ENCODE results near the gene DSCAML1. TPM values are rescaled to one million over a fixed set of nuclear protein-coding genes. Genes with fewer than 3 reads are reported as not detected.

The DSCAML1 gene
- total RNA-seq, 1 experiment from 2014 or later = not detected

GRCh38 chr11:117514256-117514655 is 282.8 kb downstream of the DSCAML1 start:
- POLR2A ChIA-PET (ENCODE audit: unreplicated experiment) = no interaction called here
- Histone ChIP-seq H3K79me2 (ENCODE audit: low read length) (no peaks in the 10 kb centered on the region), H3F3A (ENCODE audit: low read length, unreplicated experiment) (no peaks in the 10 kb centered on the region), H3K9ac (ENCODE audit: low read length) (no peak overlapping the region), H2AFZ (ENCODE audit: low read length) (no peak overlapping the region), H3K9me3 (ENCODE audit: low read length) (no peaks in the 10 kb centered on the region), H3K36me3 (ENCODE audit: low read depth, low read length) (no peaks in the 10 kb centered on the region), H3K4me3 (ENCODE audit: low read length) (no peak overlapping the region), H4K20me1 (ENCODE audit: low read length) (no peaks in the 10 kb centered on the region), H3K27ac (ENCODE audit: low read length) (no peak overlapping the region), H3K4me2 (ENCODE audit: low read length) (no peak overlapping the region), H3K4me1 (ENCODE audit: insufficient read depth, low read length) (no peaks in the 10 kb centered on the region), H3K27me3 (ENCODE audit: low read length) (peaks cover 82% of the 10 kb centered on the region), H3K9me2 (replicated peaks; ENCODE audit: low read length) (no peaks in the 10 kb centered on the region)
- no TSS peak for BruUV-seq (replicated peaks)
- CTCF ChIA-PET = interaction anchor here (0.7 kb wide), 1 partner anchor 12 kb away, joined by 3 read pairs; no protein-coding TSS in a partner anchor
- TF ChIP-seq CTCF (conservative IDR thresholded peaks at IDR 0.05; ENCODE audit: low read depth, low read length) = no peak
- no peak for TF ChIP-seq EZH2phosphoT487 (IDR thresholded peaks at IDR 0.05; ENCODE audit: borderline replicate concordance, low read length)
- no peak for TF ChIP-seq EZH2 (IDR thresholded peaks at IDR 0.05; ENCODE audit: low read length, unreplicated experiment)
- intact Hi-C loops (cut with micrococcal nuclease) = no loop called here
- DNase-seq = no peak
- no peak for ATAC-seq

GRCh38 chr11:117513666-117514065 is 283.4 kb downstream of the DSCAML1 start:
- ATAC-seq = no peak
- Histone ChIP-seq H3F3A (ENCODE audit: low read length, unreplicated experiment) (no peaks in the 10 kb centered on the region), H3K4me2 (ENCODE audit: low read length) (no peak overlapping the region), H3K36me3 (ENCODE audit: low read depth, low read length) (no peaks in the 10 kb centered on the region), H3K79me2 (ENCODE audit: low read length) (no peaks in the 10 kb centered on the region), H3K9ac (ENCODE audit: low read length) (no peak overlapping the region), H3K4me3 (ENCODE audit: low read length) (no peak overlapping the region), H2AFZ (ENCODE audit: low read length) (no peak overlapping the region), H3K9me3 (ENCODE audit: low read length) (no peaks in the 10 kb centered on the region), H3K9me2 (replicated peaks; ENCODE audit: low read length) (no peaks in the 10 kb centered on the region), H3K27ac (ENCODE audit: low read length) (no peak overlapping the region), H3K4me1 (ENCODE audit: insufficient read depth, low read length) (no peaks in the 10 kb centered on the region), H4K20me1 (ENCODE audit: low read length) (no peaks in the 10 kb centered on the region), H3K27me3 (ENCODE audit: low read length) (peaks cover 87% of the 10 kb centered on the region)
- no peak for DNase-seq
- CTCF ChIA-PET = interaction anchor here (0.7 kb wide), 1 partner anchor 13 kb away, joined by 3 read pairs; no protein-coding TSS in a partner anchor
- intact Hi-C loops (cut with micrococcal nuclease) = no loop called here
- no peak for TF ChIP-seq EZH2 (IDR thresholded peaks at IDR 0.05; ENCODE audit: low read length, unreplicated experiment)
- TF ChIP-seq EZH2phosphoT487 (IDR thresholded peaks at IDR 0.05; ENCODE audit: borderline replicate concordance, low read length) = no peak
- no peak for TF ChIP-seq CTCF (conservative IDR thresholded peaks at IDR 0.05; ENCODE audit: low read depth, low read length)
- no TSS peak for BruUV-seq (replicated peaks)
- POLR2A ChIA-PET (ENCODE audit: unreplicated experiment) = interaction anchor here (0.6 kb wide), 1 partner anchor 175 kb away, joined by 6 read pairs; no protein-coding TSS in a partner anchor

DNA sequence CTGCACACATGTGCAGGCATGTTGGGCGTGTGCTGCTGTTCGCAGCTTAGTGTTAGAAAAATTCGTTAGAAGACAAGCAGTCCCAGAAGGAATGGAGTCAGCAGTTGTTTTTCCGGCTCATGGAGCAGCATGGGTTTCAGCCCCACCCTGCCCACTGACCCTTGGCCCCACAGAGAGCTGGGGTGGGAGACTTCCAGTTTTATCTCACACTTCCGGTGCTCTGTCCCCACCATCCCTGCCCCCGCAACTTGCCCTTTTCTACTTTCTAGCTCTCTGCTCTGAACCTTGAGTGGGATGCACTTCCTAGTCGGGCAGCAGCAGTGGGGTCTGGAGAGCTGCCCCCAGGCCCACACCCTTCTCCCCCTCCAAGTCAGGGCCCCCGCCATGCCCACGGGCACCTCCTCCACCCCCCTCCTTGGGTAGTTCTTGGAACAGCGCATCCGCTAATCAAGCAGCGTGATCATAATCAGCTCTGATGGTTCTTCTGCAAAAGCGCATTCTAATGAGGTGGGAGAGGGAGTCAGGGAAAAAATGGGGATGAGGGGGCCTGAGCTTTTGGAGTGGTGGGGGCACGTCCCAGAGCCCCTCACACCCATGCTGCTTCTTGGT is 285.0 kb downstream of the DSCAML1 start:
- Histone ChIP-seq H3K27ac (ENCODE audit: low read length) (no peak overlapping the region), H3K27me3 (ENCODE audit: low read length) (peaks cover 92% of the 10 kb centered on the region), H3K79me2 (ENCODE audit: low read length) (no peaks in the 10 kb centered on the region), H3K9me2 (replicated peaks; ENCODE audit: low read length) (no peaks in the 10 kb centered on the region), H3K4me2 (ENCODE audit: low read length) (no peak overlapping the region), H3K4me3 (ENCODE audit: low read length) (no peak overlapping the region), H4K20me1 (ENCODE audit: low read length) (no peaks in the 10 kb centered on the region), H3K9me3 (ENCODE audit: low read length) (no peaks in the 10 kb centered on the region), H3K36me3 (ENCODE audit: low read depth, low read length) (no peaks in the 10 kb centered on the region), H3F3A (ENCODE audit: low read length, unreplicated experiment) (no peaks in the 10 kb centered on the region), H3K9ac (ENCODE audit: low read length) (no peak overlapping the region), H3K4me1 (ENCODE audit: insufficient read depth, low read length) (no peaks in the 10 kb centered on the region), H2AFZ (ENCODE audit: low read length) (no peak overlapping the region)
- intact Hi-C loops (cut with micrococcal nuclease) = no loop called here
- DNase-seq = no peak
- no peak for TF ChIP-seq EZH2 (IDR thresholded peaks at IDR 0.05; ENCODE audit: low read length, unreplicated experiment)
- TF ChIP-seq EZH2phosphoT487 (IDR thresholded peaks at IDR 0.05; ENCODE audit: borderline replicate concordance, low read length) = no peak
- TF ChIP-seq CTCF (conservative IDR thresholded peaks at IDR 0.05; ENCODE audit: low read depth, low read length) = no peak
- CTCF ChIA-PET = no interaction called here
- ATAC-seq = no peak
- POLR2A ChIA-PET (ENCODE audit: unreplicated experiment) = no interaction called here
- BruUV-seq (replicated peaks) = no TSS peak
